Cardiac muscle cell (in vitro differentiated cells and primary cell): ENCODE data around the gene CNOT4. TPM values are rescaled to one million over a fixed set of nuclear protein-coding genes. Genes with fewer than 3 reads are reported as not detected.

ENCODE experiments used
- DNase-seq, 2 donors: peaks; one replicate each; pipeline versions ENCODE4 v3.0.0 to v3.0.0-alpha.2; 2010 to 2017; ENCODE audit warnings: low read depth in 1 of 2, low spot score in 1 of 2
- H3K27ac ChIP-seq: fragments of 200-600 bp; sonication (generic); 2 replicates; pipeline ENCODE4 v1.5.1; 2016
- H3K27me3 ChIP-seq: fragments of 200-600 bp; sonication (generic); 2 replicates; pipeline ENCODE4 v1.6.0; 2016; ENCODE audit warnings: control low read depth
- H3K36me3 ChIP-seq: fragments of 200-600 bp; sonication (generic); 2 replicates; pipeline ENCODE4 v1.5.1; 2016; ENCODE audit warnings: control low read depth
- H3K4me1 ChIP-seq: fragments of 200-600 bp; sonication (generic); 2 replicates; pipeline ENCODE4 v1.8.1; 2017; ENCODE audit warnings: low read depth, mild to moderate bottlenecking, mixed run types
- H3K4me3 ChIP-seq: fragments of 200-600 bp; sonication (generic); 2 replicates; pipeline ENCODE4 v1.5.1; 2016; ENCODE audit warnings: mild to moderate bottlenecking
- H3K9me3 ChIP-seq: fragments of 200-600 bp; sonication (generic); 2 replicates; pipeline ENCODE4 v1.5.1; 2017; ENCODE audit warnings: low read depth, mild to moderate bottlenecking, control low read depth
- CTCF ChIP-seq: IDR thresholded peaks from 2 replicates; pipeline ENCODE4 v1.5.1; 2012; ENCODE audit warnings: low read depth, mild to moderate bottlenecking, low read length
- polyA plus RNA-seq: library from polyadenylated mRNA; unstranded; fragments of >200 nt; fragmentation: Nextera tagmentation; extraction: Ambion mirVana; gene quantifications from 2 replicates; pipeline ENCODE4 v1.2.1, GENCODE V29; 2016
- total RNA-seq: library from RNA; depleted of rRNA; stranded (reverse); fragments of >200 nt; gene quantifications from 2 replicates; pipeline ENCODE4 v1.2.3, GENCODE V29; 2016

CNOT4 gene
- total and polyA plus RNA-seq, 2 experiments from 2014 or later, result 14.5 to 23.6 TPM

DNA sequence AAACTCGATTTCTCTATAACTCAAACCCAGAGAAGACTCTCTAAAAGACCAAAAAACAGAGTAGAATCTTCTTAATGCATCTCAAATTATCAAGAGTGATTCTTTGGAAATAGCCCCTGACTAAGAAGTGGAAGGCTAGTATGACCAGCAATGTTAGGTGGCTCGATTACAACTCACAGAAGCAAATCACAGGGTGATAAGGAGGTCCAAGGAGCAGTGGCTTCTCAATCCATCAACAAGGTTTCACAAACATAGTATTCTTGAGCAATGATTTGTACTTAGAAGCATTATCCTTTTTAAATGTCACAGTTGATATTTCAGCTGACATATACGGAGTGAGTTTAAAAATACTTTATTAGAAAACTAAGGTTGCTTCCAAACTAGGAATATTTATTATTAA lies 127.7 kb downstream of the CNOT4 start:
- TF ChIP-seq CTCF, result no peak
- no peak overlapping the region for H3K4me3 ChIP-seq
- H3K9me3 ChIP-seq, result no peaks in the 10 kb centered on the region
- H3K4me1 ChIP-seq, result no peaks in the 10 kb centered on the region
- H3K27ac ChIP-seq, result no peak overlapping the region
- no peak for DNase-seq
- no peaks in the 10 kb centered on the region for H3K27me3 ChIP-seq
- no peaks in the 10 kb centered on the region for H3K36me3 ChIP-seq

- Histone ChIP-seq H3K27me3 (no peaks in the 10 kb centered on the region), H3K9me3 (no peaks in the 10 kb centered on the region), H3K4me1 (no peaks in the 10 kb centered on the region), H3K27ac (no peak overlapping the region), H3K4me3 (no peak overlapping the region), H3K36me3 (no peaks in the 10 kb centered on the region)
- no peak for TF ChIP-seq CTCF
- no peak for DNase-seq
Observed at GRCh38 chr7:135381369-135381768, 128.5 kb downstream of the CNOT4 start.

DNA sequence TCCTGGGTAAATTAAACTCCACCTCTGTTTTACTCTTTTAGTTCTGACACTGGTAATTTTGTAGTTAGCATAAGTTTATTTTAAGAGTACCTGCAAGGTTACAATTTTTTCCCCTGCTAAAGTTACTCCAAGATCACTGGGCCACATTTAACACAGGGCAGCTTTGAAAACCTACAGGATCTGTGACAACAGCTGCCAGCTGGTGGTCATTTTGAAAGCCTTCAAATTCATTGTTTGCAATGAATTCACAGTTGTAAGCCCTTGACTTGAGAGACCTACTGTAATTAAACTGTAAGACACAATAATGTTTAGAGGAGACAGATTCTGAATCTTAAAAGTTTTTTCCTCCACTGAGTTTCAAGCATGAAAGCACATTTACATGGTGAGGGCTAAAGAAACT lies 129.6 kb downstream of the CNOT4 start:
- Histone ChIP-seq H3K27me3 (no peaks in the 10 kb centered on the region), H3K9me3 (no peaks in the 10 kb centered on the region), H3K4me1 (no peaks in the 10 kb centered on the region), H3K27ac (peak overlapping the region; percentile 4), H3K4me3 (no peak overlapping the region), H3K36me3 (no peaks in the 10 kb centered on the region)
- no peak for TF ChIP-seq CTCF
- DNase-seq, result no peak

GRCh38 chr7:135377171-135377570 lies 132.7 kb downstream of the CNOT4 start:
- H3K27ac ChIP-seq, result no peak overlapping the region
- no peak for DNase-seq
- H3K4me1 ChIP-seq, result no peaks in the 10 kb centered on the region
- no peak for TF ChIP-seq CTCF
- no peaks in the 10 kb centered on the region for H3K36me3 ChIP-seq
- H3K27me3 ChIP-seq, result no peaks in the 10 kb centered on the region
- no peak overlapping the region for H3K4me3 ChIP-seq
- H3K9me3 ChIP-seq, result no peaks in the 10 kb centered on the region

DNA sequence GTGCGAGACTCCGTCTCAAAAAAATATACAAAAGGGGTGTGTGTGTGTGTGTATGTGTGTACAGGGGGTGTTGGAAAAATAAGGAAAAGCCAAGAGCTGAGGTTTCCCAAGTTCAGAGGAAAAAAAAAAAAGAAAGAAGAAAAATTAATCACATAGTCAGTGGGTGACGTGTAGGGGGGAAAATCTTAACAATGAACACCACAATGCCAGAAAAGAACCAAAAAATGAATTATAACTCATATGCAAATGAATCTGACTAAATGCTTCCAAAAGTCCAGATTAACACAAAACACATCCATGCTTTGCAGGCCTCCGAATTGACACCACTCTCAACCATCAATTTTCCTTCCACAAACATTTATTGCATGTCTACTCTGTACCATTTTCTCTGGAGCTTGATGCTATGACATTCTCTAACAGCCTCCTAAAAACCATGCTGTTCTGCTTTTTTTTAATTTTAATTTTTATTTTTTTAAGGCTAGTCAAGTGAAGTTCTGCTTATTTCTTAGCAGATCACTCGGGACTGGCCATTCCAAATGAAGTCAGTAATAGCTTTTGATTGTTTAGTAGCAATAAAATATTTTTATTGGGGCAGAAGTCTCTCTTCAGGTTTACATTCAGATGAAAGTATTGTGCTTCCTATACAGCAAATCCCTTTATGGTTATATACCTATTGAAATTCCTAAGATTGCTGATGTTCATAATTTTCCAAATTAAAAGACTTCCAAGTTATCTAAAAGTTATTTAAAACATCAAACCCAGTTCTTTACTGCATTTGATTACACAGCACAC lies 133.8 kb downstream of the CNOT4 start:
- no peaks in the 10 kb centered on the region for H3K36me3 ChIP-seq
- H3K27me3 ChIP-seq, result no peaks in the 10 kb centered on the region
- no peak overlapping the region for H3K4me3 ChIP-seq
- no peaks in the 10 kb centered on the region for H3K4me1 ChIP-seq
- no peaks in the 10 kb centered on the region for H3K9me3 ChIP-seq
- H3K27ac ChIP-seq, result no peak overlapping the region
- no peak for TF ChIP-seq CTCF
- DNase-seq, result no peak
